HepG2 (cell line): Measurements from ENCODE around the gene HSPE1. TPM values are rescaled to one million over a fixed set of nuclear protein-coding genes. Genes with fewer than 3 reads are reported as not detected.

Experiments used
- BRD4 ChIP-seq: sonication (generic); formaldehyde crosslinking; IDR thresholded peaks from 2 replicates; pipeline ENCODE4 v1.4.0; 2020; ENCODE audit warnings: missing genetic modification reagents
- CCDC6 ChIP-seq: sonication (generic); formaldehyde crosslinking; IDR thresholded peaks from 2 replicates; pipeline ENCODE4 v1.8.1; 2022; ENCODE audit warnings: mild to moderate bottlenecking, missing genetic modification reagents, moderate library complexity
- FLYWCH1 ChIP-seq: sonication (generic); formaldehyde crosslinking; IDR thresholded peaks from 2 replicates; pipeline ENCODE4 v1.8.1; 2023; ENCODE audit warnings: mild to moderate bottlenecking, missing genetic modification reagents
- GATA4 ChIP-seq: sonication (generic); IDR thresholded peaks from 2 replicates; pipeline ENCODE4 v1.6.1; 2016; ENCODE audit warnings: antibody characterized with exemption, low read depth, borderline replicate concordance
- JUND ChIP-seq: sonication (generic); formaldehyde crosslinking; IDR thresholded peaks from 2 replicates; pipeline ENCODE4 v1.8.0; 2022; ENCODE audit warnings: mild to moderate bottlenecking, missing genetic modification reagents
- KDM3A ChIP-seq: IDR thresholded peaks from 2 replicates; pipeline ENCODE4 v1.6.1; 2018; ENCODE audit warnings: low read depth, missing compliant biosample characterization
- NCOA1 ChIP-seq: sonication (generic); formaldehyde crosslinking; IDR thresholded peaks from 2 replicates; pipeline ENCODE4 v1.9.0; 2021; ENCODE audit warnings: missing genetic modification reagents
- NFE2 ChIP-seq: sonication (generic); formaldehyde crosslinking; IDR thresholded peaks from 2 replicates; pipeline ENCODE4 v1.4.0; 2020; ENCODE audit warnings: missing genetic modification reagents
- PAX8 ChIP-seq: sonication (generic); formaldehyde crosslinking; IDR thresholded peaks from 2 replicates; pipeline ENCODE4 v1.8.0; 2022; ENCODE audit warnings: mild to moderate bottlenecking, missing genetic modification reagents, borderline replicate concordance
- PHF8 ChIP-seq: sonication (generic); formaldehyde crosslinking; IDR thresholded peaks from 2 replicates; pipeline ENCODE4 v1.5.0; 2020; ENCODE audit warnings: missing genetic modification reagents
- SIN3B ChIP-seq: fragments of 150-350 bp; IDR thresholded peaks from 2 replicates; pipeline ENCODE4 v1.6.1; 2014; ENCODE audit warnings: low read length
- TEAD3 ChIP-seq: optimal IDR thresholded peaks from 2 replicates; pipeline ENCODE3; 2016; ENCODE audit warnings: borderline replicate concordance
- ZBTB21 ChIP-seq: sonication (generic); formaldehyde crosslinking; IDR thresholded peaks from 2 replicates; pipeline ENCODE4 v1.4.0; 2020; ENCODE audit warnings: missing genetic modification reagents
- ZEB1 ChIP-seq: IDR thresholded peaks from 2 replicates; pipeline ENCODE4 v1.6.1; 2012; ENCODE audit warnings: mild to moderate bottlenecking, low read depth, inconsistent platforms; ENCODE audit not compliant: insufficient replicate concordance
- ZIK1 ChIP-seq: sonication (generic); formaldehyde crosslinking; IDR thresholded peaks from 2 replicates; pipeline ENCODE4 v1.5.0; 2020; ENCODE audit warnings: mild to moderate bottlenecking, low read depth, missing genetic modification reagents, borderline replicate concordance
- ZNF121 ChIP-seq: sonication (generic); formaldehyde crosslinking; IDR thresholded peaks from 2 replicates; pipeline ENCODE4 v1.5.0; 2020; ENCODE audit warnings: mild to moderate bottlenecking, missing genetic modification reagents
- ZNF124 ChIP-seq: sonication (generic); formaldehyde crosslinking; IDR thresholded peaks from 2 replicates; pipeline ENCODE4 v1.4.0; 2020; ENCODE audit warnings: missing genetic modification reagents
- ZNF331 ChIP-seq: sonication (generic); formaldehyde crosslinking; IDR thresholded peaks from 2 replicates; pipeline ENCODE4 v1.4.0; 2020; ENCODE audit warnings: missing genetic modification reagents
- polyA plus RNA-seq, 8 experiments: library from polyadenylated mRNA; depleted of rRNA in 3 of 8; stranded (reverse) in 7 of 8; unstranded in 1 of 8; fragments of >200 nt; fragmentation: Illumina TruSeq in 4 of 8; extraction: Trizol in 4 of 8; gene quantifications; 2 replicates each; pipeline versions ENCODE4 v1.2.1 to v1.2.3, GENCODE V29; 2011 to 2016; ENCODE audit warnings: low read depth in 4 of 8, missing spikeins in 1 of 8, mixed read lengths in 1 of 8; ENCODE audit not compliant: insufficient read depth in 1 of 8
- total RNA-seq, 5 experiments: library from RNA; depleted of rRNA; stranded (reverse); fragments of >200 nt; fragmentation: Illumina TruSeq; extraction: Trizol; gene quantifications; 2 replicates each; pipeline ENCODE4 v1.2.3, GENCODE V29; 2016; ENCODE audit warnings: low read depth in 1 of 5
- TF ChIP-seq, protein P1 (sequence below): sonication (generic); formaldehyde crosslinking; IDR thresholded peaks from 2 replicates; pipeline ENCODE4 v1.4.0; 2020; ENCODE audit warnings: missing genetic modification reagents, borderline replicate concordance
- TF ChIP-seq, protein P2 (sequence below): sonication (generic); formaldehyde crosslinking; IDR thresholded peaks from 2 replicates; pipeline ENCODE4 v1.5.0; 2020; ENCODE audit warnings: mild to moderate bottlenecking, missing genetic modification reagents, borderline replicate concordance

HSPE1 gene
- total and polyA plus RNA-seq, 2 of the 13 experiments (the other 11 are each of a cell fraction or from before 2014, with no cell fraction given), result 244 to 823 TPM

DNA sequence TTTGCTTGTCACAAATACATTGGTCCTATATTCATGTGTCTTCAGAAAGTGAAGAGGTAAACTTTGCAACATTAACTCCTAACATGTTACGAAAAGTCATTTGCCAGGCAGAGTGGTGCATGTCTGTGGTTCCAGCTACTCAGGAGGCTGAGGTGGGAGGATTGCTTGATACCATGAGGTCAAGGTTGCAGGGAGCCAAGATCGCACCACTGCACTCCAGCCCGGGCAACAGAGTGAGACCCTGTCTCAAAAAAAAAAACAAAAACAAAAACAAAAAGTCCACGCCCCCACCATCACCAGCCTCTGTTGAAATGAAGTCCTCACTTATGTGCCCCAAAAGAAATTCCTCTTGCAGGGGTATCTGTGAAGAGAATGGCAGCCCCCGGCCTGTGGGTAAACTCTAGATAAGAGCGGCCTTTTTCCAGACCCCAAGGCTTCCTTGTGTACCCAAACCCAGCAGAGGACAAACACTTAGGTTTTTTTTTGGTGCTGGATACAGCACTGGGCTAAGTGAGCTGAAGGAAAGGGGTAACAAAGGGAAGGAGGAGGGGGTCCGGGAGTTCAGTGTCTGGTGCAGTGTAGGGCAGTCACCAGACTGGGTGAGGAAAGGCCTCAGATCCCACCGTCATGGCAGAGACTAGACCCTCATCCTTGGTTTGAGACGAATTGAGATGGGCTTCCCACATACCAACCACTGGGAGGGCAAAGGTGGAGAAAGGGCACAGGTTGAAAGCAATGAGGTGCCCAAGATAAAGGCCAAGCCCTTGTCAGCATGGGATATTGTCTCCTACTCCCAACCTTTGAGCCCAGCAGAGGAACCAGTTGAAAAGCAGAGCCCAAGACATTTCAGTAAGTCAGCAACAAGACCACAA is 19.8 kb upstream of the HSPE1 start (continued):
- TF ChIP-seq, protein P1, sequence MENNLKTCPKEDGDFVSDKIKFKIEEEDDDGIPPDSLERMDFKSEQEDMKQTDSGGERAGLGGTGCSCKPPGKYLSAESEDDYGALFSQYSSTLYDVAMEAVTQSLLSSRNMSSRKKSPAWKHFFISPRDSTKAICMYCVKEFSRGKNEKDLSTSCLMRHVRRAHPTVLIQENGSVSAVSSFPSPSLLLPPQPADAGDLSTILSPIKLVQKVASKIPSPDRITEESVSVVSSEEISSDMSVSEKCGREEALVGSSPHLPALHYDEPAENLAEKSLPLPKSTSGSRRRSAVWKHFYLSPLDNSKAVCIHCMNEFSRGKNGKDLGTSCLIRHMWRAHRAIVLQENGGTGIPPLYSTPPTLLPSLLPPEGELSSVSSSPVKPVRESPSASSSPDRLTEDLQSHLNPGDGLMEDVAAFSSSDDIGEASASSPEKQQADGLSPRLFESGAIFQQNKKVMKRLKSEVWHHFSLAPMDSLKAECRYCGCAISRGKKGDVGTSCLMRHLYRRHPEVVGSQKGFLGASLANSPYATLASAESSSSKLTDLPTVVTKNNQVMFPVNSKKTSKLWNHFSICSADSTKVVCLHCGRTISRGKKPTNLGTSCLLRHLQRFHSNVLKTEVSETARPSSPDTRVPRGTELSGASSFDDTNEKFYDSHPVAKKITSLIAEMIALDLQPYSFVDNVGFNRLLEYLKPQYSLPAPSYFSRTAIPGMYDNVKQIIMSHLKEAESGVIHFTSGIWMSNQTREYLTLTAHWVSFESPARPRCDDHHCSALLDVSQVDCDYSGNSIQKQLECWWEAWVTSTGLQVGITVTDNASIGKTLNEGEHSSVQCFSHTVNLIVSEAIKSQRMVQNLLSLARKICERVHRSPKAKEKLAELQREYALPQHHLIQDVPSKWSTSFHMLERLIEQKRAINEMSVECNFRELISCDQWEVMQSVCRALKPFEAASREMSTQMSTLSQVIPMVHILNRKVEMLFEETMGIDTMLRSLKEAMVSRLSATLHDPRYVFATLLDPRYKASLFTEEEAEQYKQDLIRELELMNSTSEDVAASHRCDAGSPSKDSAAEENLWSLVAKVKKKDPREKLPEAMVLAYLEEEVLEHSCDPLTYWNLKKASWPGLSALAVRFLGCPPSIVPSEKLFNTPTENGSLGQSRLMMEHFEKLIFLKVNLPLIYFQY, result peak; percentile 18; the same call in 1 of the 2 replicates
- no peak for TF ChIP-seq ZNF124 (CRISPR knock-in tag)
- TF ChIP-seq PAX8 (CRISPR knock-in tag), result no peak
- peak; percentile 30; the same call in 1 of the 2 replicates for TF ChIP-seq CCDC6 (CRISPR knock-in tag)
- no peak for TF ChIP-seq ZBTB21 (CRISPR knock-in tag)
- TF ChIP-seq KDM3A (CRISPR knock-in tag), result no peak
- peak; percentile 63 for TF ChIP-seq TEAD3 (CRISPR knock-in tag)
- TF ChIP-seq FLYWCH1 (CRISPR knock-in tag), result no peak
- no peak for TF ChIP-seq JUND
- TF ChIP-seq GATA4, result no peak
- TF ChIP-seq SIN3B, result no peak
- TF ChIP-seq NCOA1 (CRISPR knock-in tag), result no peak
- TF ChIP-seq BRD4, result no peak
- TF ChIP-seq ZIK1 (CRISPR knock-in tag), result no peak
- 0 out of 2 replicates have a peak, but pooled peaks have one; percentile 17 for TF ChIP-seq ZNF331 (CRISPR knock-in tag)
- no peak for TF ChIP-seq NFE2 (CRISPR knock-in tag)
- TF ChIP-seq, protein P2, sequence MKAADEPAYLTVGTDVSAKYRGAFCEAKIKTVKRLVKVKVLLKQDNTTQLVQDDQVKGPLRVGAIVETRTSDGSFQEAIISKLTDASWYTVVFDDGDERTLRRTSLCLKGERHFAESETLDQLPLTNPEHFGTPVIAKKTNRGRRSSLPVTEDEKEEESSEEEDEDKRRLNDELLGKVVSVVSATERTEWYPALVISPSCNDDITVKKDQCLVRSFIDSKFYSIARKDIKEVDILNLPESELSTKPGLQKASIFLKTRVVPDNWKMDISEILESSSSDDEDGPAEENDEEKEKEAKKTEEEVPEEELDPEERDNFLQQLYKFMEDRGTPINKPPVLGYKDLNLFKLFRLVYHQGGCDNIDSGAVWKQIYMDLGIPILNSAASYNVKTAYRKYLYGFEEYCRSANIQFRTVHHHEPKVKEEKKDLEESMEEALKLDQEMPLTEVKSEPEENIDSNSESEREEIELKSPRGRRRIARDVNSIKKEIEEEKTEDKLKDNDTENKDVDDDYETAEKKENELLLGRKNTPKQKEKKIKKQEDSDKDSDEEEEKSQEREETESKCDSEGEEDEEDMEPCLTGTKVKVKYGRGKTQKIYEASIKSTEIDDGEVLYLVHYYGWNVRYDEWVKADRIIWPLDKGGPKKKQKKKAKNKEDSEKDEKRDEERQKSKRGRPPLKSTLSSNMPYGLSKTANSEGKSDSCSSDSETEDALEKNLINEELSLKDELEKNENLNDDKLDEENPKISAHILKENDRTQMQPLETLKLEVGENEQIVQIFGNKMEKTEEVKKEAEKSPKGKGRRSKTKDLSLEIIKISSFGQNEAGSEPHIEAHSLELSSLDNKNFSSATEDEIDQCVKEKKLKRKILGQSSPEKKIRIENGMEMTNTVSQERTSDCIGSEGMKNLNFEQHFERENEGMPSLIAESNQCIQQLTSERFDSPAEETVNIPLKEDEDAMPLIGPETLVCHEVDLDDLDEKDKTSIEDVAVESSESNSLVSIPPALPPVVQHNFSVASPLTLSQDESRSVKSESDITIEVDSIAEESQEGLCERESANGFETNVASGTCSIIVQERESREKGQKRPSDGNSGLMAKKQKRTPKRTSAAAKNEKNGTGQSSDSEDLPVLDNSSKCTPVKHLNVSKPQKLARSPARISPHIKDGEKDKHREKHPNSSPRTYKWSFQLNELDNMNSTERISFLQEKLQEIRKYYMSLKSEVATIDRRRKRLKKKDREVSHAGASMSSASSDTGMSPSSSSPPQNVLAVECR (CRISPR knock-in tag), result peak; percentile 52; the same call in 1 of the 2 replicates
- peak; percentile 61 for TF ChIP-seq ZEB1
- TF ChIP-seq ZNF121, result peak; percentile 78; the same call in 1 of the 2 replicates
- peak; percentile 37; the same call in 1 of the 2 replicates for TF ChIP-seq PHF8 (CRISPR knock-in tag)
